GM12892 (cell line): ENCODE results near the gene HMCES.

Experiments used
- POLR2A ChIP-seq: IDR thresholded peaks from 2 replicates; pipeline ENCODE4 v1.6.1; 2011; ENCODE audit warnings: low read depth, low read length, control low read depth
- TAF1 ChIP-seq: IDR thresholded peaks from 2 replicates; pipeline ENCODE4 v1.6.1; 2011; ENCODE audit warnings: low read depth, mild to moderate bottlenecking, control low read depth, low read length, borderline replicate concordance

DNA sequence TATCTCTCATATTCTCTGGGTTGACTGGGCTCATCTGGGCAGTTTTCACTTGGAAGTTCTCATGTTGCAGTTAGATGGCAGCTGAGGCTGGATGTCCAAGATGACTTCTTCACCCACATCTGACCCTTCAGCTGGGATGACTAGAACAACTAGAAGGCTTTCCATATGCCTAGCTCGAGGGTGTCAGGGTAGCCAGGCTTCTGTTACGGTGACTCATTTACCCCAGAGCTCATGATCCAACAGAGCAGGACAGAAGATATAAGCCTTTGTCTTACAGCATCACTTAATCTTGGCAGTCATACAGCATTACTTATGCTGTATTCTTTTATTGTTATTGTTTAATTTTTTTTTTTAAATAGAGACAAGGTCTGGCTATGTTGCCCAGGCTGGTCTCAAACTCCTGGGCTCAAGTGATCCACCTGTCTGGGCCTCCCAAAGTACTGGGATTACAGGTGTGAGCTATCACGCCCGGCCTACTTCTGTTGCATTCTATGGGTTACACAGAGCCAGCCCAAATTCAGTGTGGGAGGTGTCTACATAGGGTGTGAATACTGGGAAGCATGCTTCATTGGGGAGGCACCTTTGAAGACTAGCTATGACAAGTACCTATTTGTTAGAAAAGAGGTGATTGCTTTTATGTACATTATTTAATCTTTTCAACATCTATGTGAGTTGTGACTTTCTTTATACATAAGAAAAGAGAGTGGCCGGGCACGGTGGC is 10.7 kb downstream of the HMCES start:
- no peak for TF ChIP-seq POLR2A
- no peak for TF ChIP-seq TAF1
